Fibroblast of lung (primary cell): ENCODE data around the gene C1orf232. TPM values are rescaled to one million over a fixed set of nuclear protein-coding genes. Genes with fewer than 3 reads are reported as not detected.

Experiments used
- DNase-seq, 2 donors: peaks; one replicate each; pipeline versions ENCODE4 v3.0.0 to v3.0.0-alpha.2; 2010; ENCODE audit warnings: low read depth in 2 of 2
- H2AFZ ChIP-seq: 2 replicates; pipeline ENCODE4 v1.5.1; 2012; ENCODE audit warnings: low read length, control low read depth, inconsistent platforms
- H3K27ac ChIP-seq: 2 replicates; pipeline ENCODE4 v1.5.1; 2011; ENCODE audit warnings: low read length, control low read depth; ENCODE audit not compliant: insufficient read depth
- H3K27me3 ChIP-seq: 2 replicates; pipeline ENCODE4 v1.5.1; 2011; ENCODE audit warnings: mild to moderate bottlenecking, low read length; ENCODE audit not compliant: control insufficient read depth, insufficient read depth
- H3K36me3 ChIP-seq: 2 replicates; pipeline ENCODE4 v1.5.1; 2011; ENCODE audit warnings: low read length; ENCODE audit not compliant: control insufficient read depth, insufficient read depth
- H3K4me1 ChIP-seq: 2 replicates; pipeline ENCODE4 v1.5.1; 2011; ENCODE audit warnings: low read length; ENCODE audit not compliant: control insufficient read depth, insufficient read depth; ENCODE audit errors: extremely low read depth
- H3K4me2 ChIP-seq: 2 replicates; pipeline ENCODE4 v1.5.1; 2011; ENCODE audit warnings: low read length, control low read depth; ENCODE audit not compliant: insufficient read depth; ENCODE audit errors: extremely low read depth
- H3K4me3 ChIP-seq, 4 experiments: fragments of 200-600 bp in 1 of 4; sonication (generic) in 1 of 4; replicated peaks in 1 of 4; 2 replicates each; pipeline ENCODE4 v1.5.1; 2011 to 2016; ENCODE audit warnings: low read length in 4 of 4, low read depth in 3 of 4, mild to moderate bottlenecking in 3 of 4, control low read depth in 2 of 4, inconsistent platforms in 1 of 4, mixed read lengths in 1 of 4; ENCODE audit not compliant: insufficient read depth in 1 of 4; ENCODE audit errors: control extremely low read depth in 1 of 4
- H3K79me2 ChIP-seq: 2 replicates; pipeline ENCODE4 v1.5.1; 2012; ENCODE audit warnings: mild to moderate bottlenecking, low read length, inconsistent platforms; ENCODE audit not compliant: control insufficient read depth, insufficient read depth
- H3K9ac ChIP-seq: 2 replicates; pipeline ENCODE4 v1.5.1; 2011; ENCODE audit warnings: mild to moderate bottlenecking, low read length, control low read depth; ENCODE audit not compliant: insufficient read depth
- H3K9me3 ChIP-seq: 2 replicates; pipeline ENCODE4 v1.5.1; 2012; ENCODE audit warnings: low read depth, low read length; ENCODE audit not compliant: control insufficient read depth, insufficient read depth
- H4K20me1 ChIP-seq: 2 replicates; pipeline ENCODE4 v1.5.1; 2011; ENCODE audit warnings: low read length; ENCODE audit not compliant: control insufficient read depth, insufficient read depth; ENCODE audit errors: extremely low read depth
- EZH2 ChIP-seq: IDR thresholded peaks from 2 replicates; pipeline ENCODE4 v1.5.1; 2012; ENCODE audit warnings: low read length, control low read depth, mild to moderate bottlenecking; ENCODE audit errors: missing control alignments
- polyA plus RNA-seq, 2 donors: library from polyadenylated mRNA; depleted of rRNA in 1 of 2; stranded (reverse) in 1 of 2; unstranded in 1 of 2; fragments of >200 nt; gene quantifications; 2 replicates each; pipeline ENCODE4 v1.2.1, GENCODE V29; 2011 to 2012; ENCODE audit warnings: missing spikeins in 1 of 2
- total RNA-seq: library from RNA; depleted of rRNA; stranded (reverse); fragments of >200 nt; gene quantifications from 2 replicates; pipeline ENCODE4 v1.2.1, GENCODE V29; 2014
- TF ChIP-seq, protein P1 (sequence below), 2 donors: IDR thresholded peaks in 1 of 2; conservative IDR thresholded peaks in 1 of 2; 1 replicate in 1 of 2; 2 replicates in 1 of 2; pipeline ENCODE4 v1.5.1; 2011 to 2012; ENCODE audit warnings: low read length in 2 of 2, control low read depth in 1 of 2, inconsistent platforms in 1 of 2, low read depth in 1 of 2, mild to moderate bottlenecking in 1 of 2

C1orf232 gene
- total and polyA plus RNA-seq, 2 donors (not counting 1 experiment from before 2014, with no cell fraction given): not detected

DNA sequence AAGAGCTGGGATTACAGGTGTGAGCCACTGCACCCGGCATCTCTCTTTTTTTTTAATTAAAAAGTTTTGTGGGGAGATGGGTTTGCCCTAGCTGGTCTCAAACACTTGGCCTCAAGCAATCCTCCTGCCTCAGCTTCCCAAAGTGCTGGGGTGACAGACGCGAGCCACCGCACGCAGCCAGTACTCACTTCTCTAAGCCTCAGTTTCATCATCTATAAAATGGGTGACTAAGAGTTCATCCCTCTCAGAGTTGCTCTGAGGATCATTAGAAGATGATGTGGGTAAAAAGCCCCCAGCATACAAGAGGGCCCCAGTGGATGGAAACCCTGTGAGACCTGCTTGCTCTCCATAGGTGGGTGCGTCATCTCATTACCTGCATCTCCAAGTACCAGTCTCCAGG lies 19.1 kb upstream of the C1orf232 start:
- Histone ChIP-seq H4K20me1 (no peaks in the 10 kb centered on the region), H3K4me1 (no peaks in the 10 kb centered on the region), H3K27ac (no peak overlapping the region), H3K27me3 (peaks cover 6% of the 10 kb centered on the region), H3K4me2 (no peak overlapping the region), H2AFZ (no peak overlapping the region), H3K79me2 (no peaks in the 10 kb centered on the region), H3K4me3 (no peak overlapping the region), H3K36me3 (no peaks in the 10 kb centered on the region), H3K9ac (no peak overlapping the region), H3K9me3 (no peaks in the 10 kb centered on the region)
- no peak for DNase-seq
- TF ChIP-seq EZH2: no peak
- TF ChIP-seq, protein P1, sequence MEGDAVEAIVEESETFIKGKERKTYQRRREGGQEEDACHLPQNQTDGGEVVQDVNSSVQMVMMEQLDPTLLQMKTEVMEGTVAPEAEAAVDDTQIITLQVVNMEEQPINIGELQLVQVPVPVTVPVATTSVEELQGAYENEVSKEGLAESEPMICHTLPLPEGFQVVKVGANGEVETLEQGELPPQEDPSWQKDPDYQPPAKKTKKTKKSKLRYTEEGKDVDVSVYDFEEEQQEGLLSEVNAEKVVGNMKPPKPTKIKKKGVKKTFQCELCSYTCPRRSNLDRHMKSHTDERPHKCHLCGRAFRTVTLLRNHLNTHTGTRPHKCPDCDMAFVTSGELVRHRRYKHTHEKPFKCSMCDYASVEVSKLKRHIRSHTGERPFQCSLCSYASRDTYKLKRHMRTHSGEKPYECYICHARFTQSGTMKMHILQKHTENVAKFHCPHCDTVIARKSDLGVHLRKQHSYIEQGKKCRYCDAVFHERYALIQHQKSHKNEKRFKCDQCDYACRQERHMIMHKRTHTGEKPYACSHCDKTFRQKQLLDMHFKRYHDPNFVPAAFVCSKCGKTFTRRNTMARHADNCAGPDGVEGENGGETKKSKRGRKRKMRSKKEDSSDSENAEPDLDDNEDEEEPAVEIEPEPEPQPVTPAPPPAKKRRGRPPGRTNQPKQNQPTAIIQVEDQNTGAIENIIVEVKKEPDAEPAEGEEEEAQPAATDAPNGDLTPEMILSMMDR (conservative IDR thresholded peaks at IDR 0.05 in 1 of 2, IDR thresholded peaks at IDR 0.05 in 1 of 2; ENCODE audit: low read depth in 1 of 2, low read length in 2 of 2): no peak

DNA sequence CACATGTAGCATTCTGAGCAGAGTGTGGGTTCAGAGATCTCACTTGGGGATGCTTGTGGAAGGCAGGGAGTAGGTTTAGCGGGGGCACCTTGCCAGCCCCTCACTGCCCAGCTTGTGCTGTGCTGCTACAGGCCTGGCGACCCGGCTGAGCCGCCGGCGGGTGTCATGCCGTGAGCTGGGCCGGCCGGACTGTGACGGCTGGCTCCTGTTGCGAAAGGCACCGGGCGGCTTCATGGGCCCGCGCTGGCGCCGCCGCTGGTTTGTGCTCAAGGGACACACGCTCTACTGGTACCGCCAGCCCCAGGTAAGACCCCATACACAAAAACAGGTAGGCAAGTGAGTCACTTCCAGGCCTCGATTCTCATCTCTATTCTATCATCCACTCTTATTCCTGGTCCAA lies 16.1 kb upstream of the C1orf232 start:
- DNase-seq: no peak
- Histone ChIP-seq H4K20me1 (no peaks in the 10 kb centered on the region), H3K4me3 (no peak overlapping the region), H3K36me3 (no peaks in the 10 kb centered on the region), H3K79me2 (no peaks in the 10 kb centered on the region), H3K4me1 (no peaks in the 10 kb centered on the region), H3K4me2 (no peak overlapping the region), H3K9ac (no peak overlapping the region), H3K27ac (no peak overlapping the region), H3K27me3 (peaks cover 6% of the 10 kb centered on the region), H2AFZ (no peak overlapping the region), H3K9me3 (no peaks in the 10 kb centered on the region)
- TF ChIP-seq, protein P1 (conservative IDR thresholded peaks at IDR 0.05 in 1 of 2, IDR thresholded peaks at IDR 0.05 in 1 of 2; ENCODE audit: low read depth in 1 of 2, low read length in 2 of 2): no peak
- TF ChIP-seq EZH2: no peak

DNA sequence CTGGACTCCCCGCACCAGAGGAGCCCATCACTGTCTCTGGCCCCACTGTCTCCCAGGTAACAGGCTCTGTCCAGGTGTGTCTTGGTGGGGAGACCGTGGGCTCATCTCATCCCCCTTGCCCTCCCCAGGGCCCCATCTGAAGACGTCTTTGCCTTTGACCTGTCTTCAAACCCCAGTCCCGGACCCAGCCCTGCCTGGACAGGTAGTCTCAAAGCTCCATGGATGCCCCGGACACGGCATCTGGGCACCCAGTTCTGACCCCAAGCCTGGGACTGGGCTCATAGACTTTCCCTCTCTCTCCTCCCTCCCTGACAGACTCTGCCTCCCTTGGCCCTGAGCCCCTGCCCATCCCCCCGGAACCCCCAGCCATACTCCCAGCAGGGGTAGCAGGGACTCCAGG lies 15.3 kb upstream of the C1orf232 start:
- no peak overlapping the region for H3K4me3 ChIP-seq

More for the DNA sequence above, 15.3 kb upstream of the C1orf232 start:
- no peak overlapping the region for H3K4me2 ChIP-seq
- no peak overlapping the region for H3K27ac ChIP-seq
- no peaks in the 10 kb centered on the region for H3K79me2 ChIP-seq
- no peaks in the 10 kb centered on the region for H3K36me3 ChIP-seq
- no peaks in the 10 kb centered on the region for H3K4me1 ChIP-seq
- H2AFZ ChIP-seq: no peak overlapping the region
- H4K20me1 ChIP-seq: no peaks in the 10 kb centered on the region
- H3K27me3 ChIP-seq: peaks cover 6% of the 10 kb centered on the region
- no peaks in the 10 kb centered on the region for H3K9me3 ChIP-seq
- no peak overlapping the region for H3K9ac ChIP-seq
- no peak for DNase-seq
- TF ChIP-seq EZH2: no peak
- TF ChIP-seq, protein P1 (conservative IDR thresholded peaks at IDR 0.05 in 1 of 2, IDR thresholded peaks at IDR 0.05 in 1 of 2; ENCODE audit: low read depth in 1 of 2, low read length in 2 of 2): no peak
